GM21447 (cell line): ENCODE data around the gene ISCA1.
"Not testable (repeated sequence)": the region's sequence is repeated elsewhere in the genome, so short reads cannot be mapped to it uniquely, and the experiment has no call there.

Source experiments
- ATAC-seq: cut with Tn5 transposase; IDR thresholded peaks from one replicate; pipeline ENCODE4 v1.9.1; 2021; ENCODE audit not compliant: unreplicated experiment

Gene ISCA1

DNA sequence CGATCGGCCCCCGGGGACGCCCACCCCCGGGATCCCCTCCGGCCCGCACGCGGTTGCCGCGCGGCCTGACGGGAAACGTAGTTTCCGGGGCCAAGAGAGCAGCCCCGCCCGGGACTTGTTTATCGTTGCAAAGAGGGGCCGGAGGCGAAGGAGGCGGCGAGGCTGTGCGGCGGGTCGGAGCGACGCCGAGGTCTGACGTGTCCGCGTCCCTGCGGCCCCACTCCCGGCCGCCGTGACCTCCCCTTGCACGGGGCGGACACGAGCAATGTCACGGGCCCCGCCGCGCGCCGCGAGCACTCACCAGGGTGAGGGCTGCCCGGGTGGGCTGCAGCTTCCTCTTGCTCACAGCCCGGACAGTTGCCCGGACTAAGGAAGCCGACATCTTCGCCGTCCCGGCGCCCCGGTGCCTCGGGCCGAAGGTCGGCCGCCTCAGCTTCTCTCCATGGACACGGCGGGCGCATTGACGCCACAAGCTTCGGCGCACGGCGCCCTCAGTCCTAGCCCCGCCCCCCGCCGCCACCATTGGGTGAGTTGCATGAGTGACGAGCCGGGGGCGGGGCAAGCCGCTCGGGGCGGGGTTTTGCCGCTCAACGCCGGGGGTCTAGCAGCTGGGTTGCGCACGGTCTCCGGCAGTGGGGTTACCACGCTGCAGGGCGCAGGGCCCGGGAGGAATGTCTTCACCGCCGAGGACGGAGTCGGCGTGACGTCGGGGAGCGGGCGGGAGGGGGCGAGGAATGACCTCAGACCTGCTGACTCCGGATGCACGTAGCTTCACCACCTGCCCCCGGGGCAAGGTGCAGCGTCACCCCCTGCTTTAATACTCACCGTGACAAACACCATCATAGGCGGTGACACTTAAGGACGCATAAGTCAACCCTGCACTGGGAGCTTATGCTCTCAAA, at the start of gene ISCA1:
Gene ISCA1, minus strand, starts transcription at position 462 of the 902 bp plus-strand sequence. Its CDS starts 80 bp downstream, at position 382.
- peak; percentile 78 for ATAC-seq

GRCh38 chr9:86330186-86330585, 47.8 kb upstream of the ISCA1 start:
- no peak for ATAC-seq

DNA sequence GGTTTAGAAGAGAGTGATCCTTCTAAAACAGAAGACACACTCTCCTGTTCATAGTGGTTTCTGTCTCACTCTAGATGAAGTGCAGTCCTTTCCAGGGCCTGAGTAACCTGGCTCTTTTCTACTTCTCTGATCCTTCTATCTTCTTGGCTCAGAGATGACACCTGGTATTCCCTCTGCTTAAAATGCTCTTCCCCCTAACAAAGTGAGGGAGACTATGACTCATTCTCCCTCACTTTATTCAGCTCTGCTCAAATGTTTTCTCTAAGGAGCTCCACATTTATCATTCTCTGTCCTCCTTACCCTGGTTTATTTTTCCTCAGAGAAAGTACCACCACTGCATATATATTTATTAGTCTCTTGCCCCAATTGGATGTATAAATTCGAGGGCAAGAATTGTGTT, 47.3 kb upstream of the ISCA1 start:
- no peak for ATAC-seq

DNA sequence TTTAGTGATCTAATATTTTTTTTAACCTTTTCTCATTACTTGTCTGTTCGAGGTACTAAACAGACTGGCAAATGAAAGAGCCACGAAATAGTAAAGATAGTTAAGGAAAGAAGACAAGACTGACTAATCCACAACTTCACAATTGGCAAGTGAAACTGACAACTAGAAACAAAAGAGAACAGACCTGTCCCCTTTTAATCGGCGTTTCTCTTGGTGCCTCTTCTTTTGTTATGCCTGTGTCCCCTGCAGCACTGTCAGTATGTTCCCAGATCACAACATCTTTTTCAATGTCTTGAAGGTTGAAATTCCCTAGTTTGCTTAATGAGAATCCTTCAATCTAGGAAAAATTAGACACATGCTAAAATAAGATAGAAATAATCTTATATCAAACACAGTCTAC, 45.8 kb upstream of the ISCA1 start:
- no peak for ATAC-seq

- no peak for ATAC-seq
These were observed 44.2 kb upstream of the ISCA1 start for GRCh38 chr9:86326536-86326935.

DNA sequence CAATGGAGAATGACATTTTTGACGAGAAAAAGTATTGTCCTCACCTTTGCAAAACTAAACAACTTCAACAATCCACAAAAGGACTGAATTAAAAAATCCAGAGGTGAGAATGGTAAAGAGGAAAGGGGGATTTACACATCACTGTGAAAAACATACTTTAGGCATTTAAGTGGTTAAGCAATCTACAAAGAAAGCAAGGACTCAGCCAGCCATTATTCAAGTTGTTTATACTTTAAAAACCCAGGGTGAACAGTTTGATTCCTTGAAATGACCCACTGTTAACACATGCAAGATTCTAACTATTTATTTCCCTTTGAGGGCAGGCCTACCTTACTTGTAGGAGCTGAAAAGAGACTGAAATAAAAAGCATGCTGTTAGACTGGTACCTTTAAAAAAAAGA, 42.6 kb upstream of the ISCA1 start:
- ATAC-seq, result no peak

GRCh38 chr9:86324308-86324707, 42.0 kb upstream of the ISCA1 start:
- ATAC-seq, result no peak

DNA sequence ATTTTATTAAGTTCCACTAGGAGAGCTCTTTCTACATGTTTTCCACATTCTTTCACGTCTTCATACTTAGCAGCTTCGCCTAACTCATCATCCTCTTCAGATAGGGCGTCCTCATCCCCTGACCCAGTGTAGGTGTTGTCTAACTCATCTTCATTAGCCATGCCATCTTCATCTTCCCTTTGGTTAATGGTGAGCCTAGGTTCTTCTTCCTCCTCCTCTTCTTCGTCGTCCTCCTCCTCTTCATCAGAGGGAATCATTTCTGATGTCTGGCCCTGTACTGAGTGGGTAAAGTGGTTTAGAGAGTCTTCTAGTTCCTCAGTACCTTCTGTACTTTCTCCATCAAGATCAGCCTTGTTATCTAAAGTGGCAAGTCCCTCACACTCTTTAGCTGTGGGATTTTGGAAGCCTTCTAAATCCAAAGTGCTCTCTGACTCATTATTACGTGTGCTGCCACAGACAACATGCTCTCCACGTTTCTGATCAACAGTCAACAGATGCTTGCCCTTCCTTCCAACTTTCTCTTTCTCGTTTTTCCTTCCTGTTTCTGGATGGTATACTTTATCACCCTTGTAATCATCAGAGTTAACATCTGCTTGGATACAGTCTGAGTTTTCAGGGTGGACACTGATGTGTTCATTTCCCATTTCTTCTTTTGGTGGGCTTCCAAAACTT, 40.8 kb upstream of the ISCA1 start:
- no peak for ATAC-seq

DNA sequence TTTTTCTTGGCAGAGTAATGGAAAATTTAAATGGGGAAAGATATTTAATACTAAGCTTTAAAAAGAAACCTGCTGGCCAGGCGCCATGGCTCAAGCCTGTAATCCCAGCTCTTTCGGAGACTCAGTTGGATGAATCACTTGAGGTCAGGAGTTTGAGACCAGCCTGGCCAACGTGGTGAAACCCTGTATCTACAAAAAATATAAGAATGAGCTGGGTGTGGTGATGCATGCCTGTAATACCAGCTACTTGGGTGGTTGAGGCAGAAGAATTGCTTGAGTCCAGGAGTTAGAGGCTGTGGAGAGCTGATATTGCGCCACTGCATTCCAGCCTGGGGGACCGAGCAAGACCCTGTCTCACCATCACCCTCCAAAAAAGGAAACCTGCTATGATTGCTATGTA, 39.0 kb upstream of the ISCA1 start:
- no peak for ATAC-seq

DNA sequence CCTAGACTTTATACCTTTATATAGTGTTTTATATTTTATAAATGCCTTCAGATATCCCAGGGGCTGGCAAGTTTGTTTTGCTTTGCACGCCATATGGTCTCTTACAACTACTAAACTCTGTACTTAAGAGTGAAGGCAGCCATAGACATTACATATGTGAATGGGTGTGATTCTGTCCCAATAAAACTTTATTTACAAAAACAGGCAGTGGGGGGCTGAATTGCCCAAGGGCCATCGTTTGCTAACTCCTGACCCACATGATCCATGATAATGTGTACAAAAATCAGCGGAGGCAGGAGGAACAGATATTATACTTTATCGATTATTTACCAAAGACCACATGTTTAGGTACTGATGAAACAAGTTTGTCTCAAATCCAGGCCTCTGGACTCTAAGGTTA, 35.8 kb upstream of the ISCA1 start:
- no peak for ATAC-seq

- ATAC-seq, result no peak
These were observed 32.7 kb upstream of the ISCA1 start for GRCh38 chr9:86315078-86315477.

GRCh38 chr9:86312959-86313358, 30.6 kb upstream of the ISCA1 start:
- not testable (repeated sequence) for ATAC-seq

GRCh38 chr9:86308687-86309086, 26.3 kb upstream of the ISCA1 start:
- no peak for ATAC-seq

DNA sequence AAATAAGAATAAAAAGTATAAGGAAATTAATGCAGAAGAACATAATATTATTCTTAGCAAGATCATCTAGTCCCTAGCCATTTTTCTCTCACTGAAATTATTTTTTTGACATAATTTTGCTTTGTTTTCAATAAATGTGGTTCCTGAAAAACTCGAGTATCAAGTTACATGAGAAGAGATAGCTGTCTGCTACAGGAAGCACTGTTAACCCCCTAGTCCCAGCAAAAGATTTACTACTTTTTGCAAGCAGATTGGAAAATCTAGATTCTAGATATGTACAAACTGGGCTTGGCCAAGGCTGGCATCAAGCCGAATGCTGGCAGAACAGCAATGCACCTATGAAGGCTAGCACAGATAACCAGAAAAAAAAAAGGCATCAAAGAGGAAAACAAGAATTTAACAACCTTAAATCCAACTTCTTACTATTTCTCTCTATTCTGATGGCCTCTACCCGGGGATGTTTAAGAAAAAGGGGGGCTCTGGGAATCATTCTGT, 21.9 kb upstream of the ISCA1 start:
- no peak for ATAC-seq

- no peak for ATAC-seq
These were observed 21.1 kb upstream of the ISCA1 start for GRCh38 chr9:86303316-86303975.

GRCh38 chr9:86301686-86302085, 19.3 kb upstream of the ISCA1 start:
- no peak for ATAC-seq

DNA sequence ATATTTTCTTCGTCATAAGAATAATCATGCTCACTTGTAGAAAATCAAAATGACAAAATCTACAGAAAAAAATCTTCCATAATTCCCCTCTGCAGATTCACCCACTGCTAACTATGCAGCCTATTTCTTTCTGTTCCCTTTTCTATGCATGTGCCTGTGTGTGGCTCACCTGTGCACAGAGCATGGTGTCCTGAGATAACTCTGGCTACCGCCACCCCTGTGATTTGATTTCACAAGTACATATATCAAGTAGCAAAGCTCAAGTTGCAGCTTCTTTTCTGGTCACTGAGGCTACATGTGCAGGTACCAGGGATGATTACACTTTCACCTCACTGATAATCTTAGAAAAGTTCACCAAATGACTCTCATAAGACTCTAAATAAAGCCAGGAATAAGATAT, 18.4 kb upstream of the ISCA1 start:
- ATAC-seq, result no peak

DNA sequence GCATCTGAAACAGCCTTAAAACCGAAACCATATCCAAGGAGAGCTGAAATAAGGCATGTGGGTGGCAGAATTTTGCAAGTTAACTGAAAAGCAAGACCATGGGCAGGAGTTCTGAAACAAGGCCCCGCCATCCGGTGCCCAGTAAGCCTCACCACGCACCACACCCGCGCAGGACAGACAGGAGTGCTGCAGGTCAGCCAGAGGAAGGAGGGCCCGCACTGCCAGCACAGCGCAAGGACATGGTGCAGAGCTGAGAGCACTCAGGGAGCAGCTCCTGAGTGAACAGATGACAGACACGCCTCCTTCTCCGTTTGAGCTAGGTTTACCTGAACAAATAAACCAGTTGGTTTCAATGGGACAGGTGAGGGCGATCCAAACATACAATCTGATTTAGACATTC, 16.5 kb upstream of the ISCA1 start:
- ATAC-seq, result no peak

GRCh38 chr9:86290341-86290740, 8.0 kb upstream of the ISCA1 start:
- ATAC-seq, result not testable (repeated sequence)

DNA sequence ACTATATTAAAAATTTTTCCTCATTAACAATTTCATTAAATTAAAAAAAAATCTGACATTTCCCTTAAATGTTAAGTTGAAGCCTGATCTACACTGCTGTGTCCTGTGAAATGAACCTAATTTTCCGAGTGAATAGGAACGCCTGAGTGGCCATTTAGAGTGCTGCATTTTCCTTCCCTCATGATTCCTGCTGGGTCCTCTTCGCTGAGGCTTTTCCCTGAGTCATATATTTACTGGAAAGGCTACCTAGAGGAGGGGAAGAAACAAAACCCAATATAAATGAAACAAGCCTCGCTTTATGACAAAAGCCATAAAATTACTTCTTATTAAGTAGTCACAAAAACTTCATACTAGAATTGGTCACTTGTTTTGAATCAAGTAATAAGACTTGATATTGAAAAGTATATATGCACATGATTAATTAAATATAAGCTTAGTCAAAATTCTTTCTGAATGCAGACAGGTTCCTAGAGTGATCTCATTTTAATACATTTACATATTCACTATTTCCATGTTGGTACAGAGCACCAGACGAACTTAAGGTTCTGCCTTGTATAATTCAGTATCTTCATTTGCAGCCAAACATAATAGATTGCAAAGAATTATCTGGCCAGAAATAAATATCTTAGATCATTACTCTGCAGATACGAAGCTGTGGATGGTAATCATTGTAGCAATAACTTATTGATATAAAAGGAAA, 6.3 kb upstream of the ISCA1 start:
- ATAC-seq, result no peak

DNA sequence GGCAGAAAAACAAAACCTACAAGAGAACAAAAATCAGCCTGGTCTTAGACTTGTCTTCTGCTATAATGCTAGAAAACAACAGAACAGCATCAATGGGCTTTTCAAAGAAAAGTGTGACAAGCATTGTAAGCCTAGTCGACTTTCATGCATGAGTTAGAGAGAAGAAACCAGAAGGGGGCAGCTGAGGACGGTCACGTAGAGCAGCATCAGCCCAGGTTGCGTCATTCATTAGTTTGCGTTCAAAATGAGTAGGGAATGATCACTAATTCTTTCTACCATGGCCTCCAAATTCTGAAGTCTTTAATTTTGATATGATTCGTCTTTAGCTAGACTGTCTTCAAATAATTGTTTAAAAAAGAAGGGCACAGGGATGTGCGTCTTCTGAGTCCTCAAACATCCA, 4.7 kb upstream of the ISCA1 start:
- no peak for ATAC-seq
